GM23338 (cell line): Measurements from ENCODE around the gene PLEKHA8. TPM values are rescaled to one million over a fixed set of nuclear protein-coding genes. Genes with fewer than 3 reads are reported as not detected.
A peak's percentile ranks its signal among the peaks of the same experiment; 100 is the strongest.

ENCODE experiments used
- ATAC-seq: fragments of 200-7000 bp; cut with Tn5 transposase; 3 replicates; pipeline ENCODE4 v1.9.1; 2020
- DNase-seq: peaks from one replicate; pipeline ENCODE4 v3.0.0-alpha.2; 2015; ENCODE audit warnings: low spot score
- H2AFZ ChIP-seq: fragments of 200-600 bp; sonication (generic); 2 replicates; pipeline ENCODE4 v1.8.0; 2016; ENCODE audit warnings: antibody characterized with exemption, mild to moderate bottlenecking, moderate library complexity
- H3F3A ChIP-seq: fragments of 200-600 bp; sonication (generic); replicated peaks from 2 replicates; pipeline ENCODE4 v1.8.0; 2017; ENCODE audit warnings: antibody characterized with exemption, mixed run types, low read depth
- H3K27ac ChIP-seq: fragments of 200-600 bp; sonication (generic); 2 replicates; pipeline ENCODE4 v1.6.1; 2016; ENCODE audit warnings: low read depth
- H3K27me3 ChIP-seq: fragments of 200-600 bp; sonication (generic); 2 replicates; pipeline ENCODE4 v1.8.0; 2016; ENCODE audit warnings: mild to moderate bottlenecking, mixed run types, moderate library complexity; ENCODE audit not compliant: insufficient read depth
- H3K36me3 ChIP-seq: fragments of 200-600 bp; sonication (generic); 2 replicates; pipeline ENCODE4 v1.8.0; 2016; ENCODE audit warnings: mild to moderate bottlenecking; ENCODE audit not compliant: insufficient read depth
- H3K4me1 ChIP-seq: fragments of 200-600 bp; sonication (generic); 2 replicates; pipeline ENCODE4 v1.8.0; 2016; ENCODE audit warnings: mild to moderate bottlenecking, moderate library complexity; ENCODE audit not compliant: insufficient read depth
- H3K4me2 ChIP-seq: fragments of 200-600 bp; sonication (generic); 2 replicates; pipeline ENCODE4 v1.7.1; 2017; ENCODE audit warnings: mixed run types
- H3K4me3 ChIP-seq: fragments of 200-600 bp; sonication (generic); 2 replicates; pipeline ENCODE4 v1.6.1; 2016; ENCODE audit warnings: mixed run types
- H3K79me2 ChIP-seq: fragments of 200-600 bp; sonication (generic); replicated peaks from 2 replicates; pipeline ENCODE4 v1.8.0; 2017; ENCODE audit warnings: mild to moderate bottlenecking; ENCODE audit not compliant: insufficient read depth
- H3K9me2 ChIP-seq: fragments of 200-600 bp; sonication (generic); 2 replicates; pipeline ENCODE4 v1.8.0; 2017; ENCODE audit not compliant: insufficient read depth
- H4K20me1 ChIP-seq: fragments of 200-600 bp; sonication (generic); replicated peaks from 2 replicates; pipeline ENCODE4 v1.8.0; 2017; ENCODE audit warnings: mild to moderate bottlenecking; ENCODE audit not compliant: insufficient read depth
- H3K27ac Mint-ChIP-seq: 2 replicates; pipeline ENCODE4 v1.8.0; 2020; ENCODE audit warnings: inconsistent platforms, mild to moderate bottlenecking, moderate library complexity, mixed read lengths
- H3K27me3 Mint-ChIP-seq: 3 replicates; pipeline ENCODE4 v1.8.0; 2022; ENCODE audit warnings: low read depth, mild to moderate bottlenecking, moderate library complexity, mixed read lengths, inconsistent platforms; ENCODE audit not compliant: insufficient read depth, poor library complexity
- H3K36me3 Mint-ChIP-seq: 3 replicates; pipeline ENCODE4 v1.8.0; 2021; ENCODE audit warnings: low read depth, mild to moderate bottlenecking, inconsistent platforms, moderate library complexity, mixed read lengths
- H3K4me1 Mint-ChIP-seq: 3 replicates; pipeline ENCODE4 v1.8.0; 2020; ENCODE audit warnings: mild to moderate bottlenecking, inconsistent platforms, mixed read lengths
- H3K4me3 Mint-ChIP-seq: 3 replicates; pipeline ENCODE4 v1.8.0; 2021; ENCODE audit warnings: moderate library complexity, mild to moderate bottlenecking, inconsistent platforms, mixed read lengths
- H3K9me3 Mint-ChIP-seq: 3 replicates; pipeline ENCODE4 v1.8.0; 2020; ENCODE audit warnings: moderate library complexity, mild to moderate bottlenecking, inconsistent platforms, mixed read lengths
- CREB1 ChIP-seq: fragments of 250-450 bp; sonication (Bioruptor Pico); IDR thresholded peaks from 2 replicates; pipeline ENCODE4 v1.5.0; 2020; ENCODE audit warnings: low read depth, mild to moderate bottlenecking, moderate library complexity
- EZH2 ChIP-seq: fragments of 200-600 bp; sonication (generic); IDR thresholded peaks from one replicate; pipeline ENCODE4 v1.8.0; 2017; ENCODE audit warnings: antibody characterized with exemption, mild to moderate bottlenecking, low read depth; ENCODE audit not compliant: unreplicated experiment
- EZH2phosphoT487 ChIP-seq: fragments of 200-600 bp; sonication (generic); IDR thresholded peaks from one replicate; pipeline ENCODE4 v1.8.1; 2018; ENCODE audit warnings: antibody characterized with exemption; ENCODE audit not compliant: unreplicated experiment
- JUNB ChIP-seq: IDR thresholded peaks from one replicate; pipeline ENCODE4 v1.6.1; 2016; ENCODE audit warnings: antibody characterized with exemption; ENCODE audit not compliant: unreplicated experiment
- NANOG ChIP-seq: IDR thresholded peaks from 2 replicates; pipeline ENCODE4 v1.6.1; 2016; ENCODE audit warnings: antibody characterized with exemption, borderline replicate concordance
- POLR2AphosphoS5 ChIP-seq: IDR thresholded peaks from 2 replicates; pipeline ENCODE4 v1.6.1; 2016; ENCODE audit warnings: antibody characterized with exemption, low read depth
- STAT1 ChIP-seq: IDR thresholded peaks from one replicate; pipeline ENCODE4 v1.6.1; 2016; ENCODE audit warnings: antibody characterized with exemption; ENCODE audit not compliant: unreplicated experiment
- ZNF114 ChIP-seq: fragments of 250-450 bp; sonication (Bioruptor Pico); IDR thresholded peaks from 2 replicates; pipeline ENCODE4 v1.5.0; 2020; ENCODE audit warnings: mild to moderate bottlenecking, moderate library complexity
- polyA plus RNA-seq: library from polyadenylated mRNA; unstranded; fragments of >200 nt; fragmentation: Nextera tagmentation; extraction: Ambion mirVana; gene quantifications from 2 replicates; pipeline ENCODE4 v1.2.1, GENCODE V29; 2016
- total RNA-seq: library from RNA; depleted of rRNA; stranded (reverse); fragments of >200 nt; shearing (Covaris generic); gene quantifications from 2 replicates; pipeline ENCODE4 v1.2.3, GENCODE V29; 2014
- TF ChIP-seq, protein P1 (sequence below): IDR thresholded peaks from 2 replicates; pipeline ENCODE4 v1.6.1; 2016; ENCODE audit warnings: antibody characterized with exemption
- TF ChIP-seq, protein P2 (sequence below): IDR thresholded peaks from one replicate; pipeline ENCODE4 v1.6.1; 2018; ENCODE audit warnings: antibody characterized with exemption; ENCODE audit not compliant: unreplicated experiment
- TF ChIP-seq, protein P3 (sequence below), 2 experiments: fragments of 200-600 bp in 1 of 2; sonication (generic) in 1 of 2; conservative IDR thresholded peaks; 2 replicates each; pipeline versions ENCODE4 v1.5.1 to v1.6.1; 2016 to 2017; ENCODE audit warnings: antibody characterized with exemption in 2 of 2, low read depth in 2 of 2, mild to moderate bottlenecking in 2 of 2, moderate library complexity in 1 of 2

Gene PLEKHA8
- total and polyA plus RNA-seq, 2 experiments from 2014 or later: 11.6 to 44.9 TPM

DNA sequence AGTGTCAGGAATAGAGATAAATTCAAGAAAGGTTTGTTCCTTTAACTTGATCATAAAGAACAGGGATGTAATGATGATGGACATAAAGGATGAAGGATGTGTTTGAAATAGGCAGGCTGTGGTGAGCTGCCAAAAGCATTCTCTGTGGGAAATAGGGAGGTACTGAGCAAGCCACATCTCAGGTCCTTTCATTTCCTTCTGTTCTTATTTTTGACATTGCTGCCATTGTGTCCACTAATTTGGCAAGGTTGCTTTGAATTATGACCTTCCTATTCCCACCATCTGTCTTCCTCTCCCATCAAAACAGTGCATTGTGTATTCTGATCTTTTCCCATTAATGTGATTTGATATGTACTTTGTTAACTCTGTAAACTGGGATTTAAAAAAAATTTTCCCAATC lies 48.1 kb upstream of the PLEKHA8 start:
- H3K9me2 ChIP-seq: no peaks in the 10 kb centered on the region
- no peaks in the 10 kb centered on the region for H3K9me3 Mint-ChIP-seq
- no peaks in the 10 kb centered on the region for H3F3A ChIP-seq
- H4K20me1 ChIP-seq: peaks cover 49% of the 10 kb centered on the region
- TF ChIP-seq, protein P1, sequence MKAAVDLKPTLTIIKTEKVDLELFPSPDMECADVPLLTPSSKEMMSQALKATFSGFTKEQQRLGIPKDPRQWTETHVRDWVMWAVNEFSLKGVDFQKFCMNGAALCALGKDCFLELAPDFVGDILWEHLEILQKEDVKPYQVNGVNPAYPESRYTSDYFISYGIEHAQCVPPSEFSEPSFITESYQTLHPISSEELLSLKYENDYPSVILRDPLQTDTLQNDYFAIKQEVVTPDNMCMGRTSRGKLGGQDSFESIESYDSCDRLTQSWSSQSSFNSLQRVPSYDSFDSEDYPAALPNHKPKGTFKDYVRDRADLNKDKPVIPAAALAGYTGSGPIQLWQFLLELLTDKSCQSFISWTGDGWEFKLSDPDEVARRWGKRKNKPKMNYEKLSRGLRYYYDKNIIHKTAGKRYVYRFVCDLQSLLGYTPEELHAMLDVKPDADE: no peak
- TF ChIP-seq ZNF114 (CRISPR knock-in tag) (no peak), STAT1 (no peak), POLR2AphosphoS5 (no peak), JUNB (no peak)
- TF ChIP-seq, protein P2, sequence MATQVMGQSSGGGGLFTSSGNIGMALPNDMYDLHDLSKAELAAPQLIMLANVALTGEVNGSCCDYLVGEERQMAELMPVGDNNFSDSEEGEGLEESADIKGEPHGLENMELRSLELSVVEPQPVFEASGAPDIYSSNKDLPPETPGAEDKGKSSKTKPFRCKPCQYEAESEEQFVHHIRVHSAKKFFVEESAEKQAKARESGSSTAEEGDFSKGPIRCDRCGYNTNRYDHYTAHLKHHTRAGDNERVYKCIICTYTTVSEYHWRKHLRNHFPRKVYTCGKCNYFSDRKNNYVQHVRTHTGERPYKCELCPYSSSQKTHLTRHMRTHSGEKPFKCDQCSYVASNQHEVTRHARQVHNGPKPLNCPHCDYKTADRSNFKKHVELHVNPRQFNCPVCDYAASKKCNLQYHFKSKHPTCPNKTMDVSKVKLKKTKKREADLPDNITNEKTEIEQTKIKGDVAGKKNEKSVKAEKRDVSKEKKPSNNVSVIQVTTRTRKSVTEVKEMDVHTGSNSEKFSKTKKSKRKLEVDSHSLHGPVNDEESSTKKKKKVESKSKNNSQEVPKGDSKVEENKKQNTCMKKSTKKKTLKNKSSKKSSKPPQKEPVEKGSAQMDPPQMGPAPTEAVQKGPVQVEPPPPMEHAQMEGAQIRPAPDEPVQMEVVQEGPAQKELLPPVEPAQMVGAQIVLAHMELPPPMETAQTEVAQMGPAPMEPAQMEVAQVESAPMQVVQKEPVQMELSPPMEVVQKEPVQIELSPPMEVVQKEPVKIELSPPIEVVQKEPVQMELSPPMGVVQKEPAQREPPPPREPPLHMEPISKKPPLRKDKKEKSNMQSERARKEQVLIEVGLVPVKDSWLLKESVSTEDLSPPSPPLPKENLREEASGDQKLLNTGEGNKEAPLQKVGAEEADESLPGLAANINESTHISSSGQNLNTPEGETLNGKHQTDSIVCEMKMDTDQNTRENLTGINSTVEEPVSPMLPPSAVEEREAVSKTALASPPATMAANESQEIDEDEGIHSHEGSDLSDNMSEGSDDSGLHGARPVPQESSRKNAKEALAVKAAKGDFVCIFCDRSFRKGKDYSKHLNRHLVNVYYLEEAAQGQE: no peak
- peaks cover 89% of the 10 kb centered on the region for H3K79me2 ChIP-seq
- no peak overlapping the region for H3K4me3 Mint-ChIP-seq
- H3K27me3 Mint-ChIP-seq: no peaks in the 10 kb centered on the region
- H3K27ac ChIP-seq: no peak overlapping the region
- H3K36me3 ChIP-seq: no peaks in the 10 kb centered on the region
- no peaks in the 10 kb centered on the region for H3K27me3 ChIP-seq
- ATAC-seq: no peak
- 0 out of 2 replicates have a peak, but pooled peaks cover 5% of the 10 kb centered on the region for H3K4me1 ChIP-seq
- DNase-seq: no peak
- no peak overlapping the region for H3K4me2 ChIP-seq
- H3K4me1 Mint-ChIP-seq: 0 out of 3 replicates have a peak, but pooled peaks cover 4% of the 10 kb centered on the region
- no peaks in the 10 kb centered on the region for H3K36me3 Mint-ChIP-seq
- H3K27ac Mint-ChIP-seq: no peak overlapping the region
- H3K4me3 ChIP-seq: no peak overlapping the region
- H2AFZ ChIP-seq: no peak overlapping the region

DNA sequence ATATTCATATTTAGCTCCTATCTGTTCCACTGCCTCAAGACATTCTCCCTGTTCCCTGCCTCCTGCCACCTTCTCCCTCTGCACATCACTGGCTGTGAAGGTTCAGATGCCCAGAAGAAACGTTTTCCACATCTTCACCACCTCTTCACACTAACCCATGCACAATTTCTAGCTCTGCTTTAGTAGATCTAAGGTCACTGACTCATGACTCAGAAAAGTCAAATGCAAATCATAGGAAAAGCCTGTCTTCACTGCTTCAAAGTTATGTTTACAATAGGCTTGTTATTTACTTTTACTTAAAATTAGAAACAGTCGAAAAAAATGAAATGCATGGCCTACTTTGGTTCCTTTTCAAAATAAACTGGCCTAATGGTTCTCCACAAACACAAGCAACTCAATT lies 41.1 kb upstream of the PLEKHA8 start:
- H3K4me3 Mint-ChIP-seq: no peak overlapping the region
- Histone ChIP-seq H4K20me1 (peaks cover 15% of the 10 kb centered on the region), H2AFZ (no peak overlapping the region), H3K27me3 (peaks cover 17% of the 10 kb centered on the region), H3K36me3 (no peaks in the 10 kb centered on the region), H3F3A (0 out of 2 replicates have a peak, but pooled peaks cover 8% of the 10 kb centered on the region), H3K4me2 (peak overlapping the region; percentile 98), H3K27ac (no peak overlapping the region), H3K4me3 (no peak overlapping the region), H3K4me1 (peaks cover 17% of the 10 kb centered on the region), H3K79me2 (peaks cover 64% of the 10 kb centered on the region), H3K9me2 (no peaks in the 10 kb centered on the region)
- no peak overlapping the region for H3K27ac Mint-ChIP-seq
- peaks cover 18% of the 10 kb centered on the region for H3K4me1 Mint-ChIP-seq
- no peak for ATAC-seq
- H3K36me3 Mint-ChIP-seq: 0 out of 3 replicates have a peak, but pooled peaks cover 6% of the 10 kb centered on the region
- peaks cover 3% of the 10 kb centered on the region; the same call in 1 of the 3 replicates for H3K9me3 Mint-ChIP-seq
- no peak for DNase-seq
- H3K27me3 Mint-ChIP-seq: peaks cover 11% of the 10 kb centered on the region
- TF ChIP-seq JUNB (no peak), EZH2phosphoT487 (no peak), CREB1 (no peak), ZNF114 (CRISPR knock-in tag) (no peak), EZH2 (no peak), NANOG (no peak), STAT1 (no peak)
- TF ChIP-seq, protein P3, sequence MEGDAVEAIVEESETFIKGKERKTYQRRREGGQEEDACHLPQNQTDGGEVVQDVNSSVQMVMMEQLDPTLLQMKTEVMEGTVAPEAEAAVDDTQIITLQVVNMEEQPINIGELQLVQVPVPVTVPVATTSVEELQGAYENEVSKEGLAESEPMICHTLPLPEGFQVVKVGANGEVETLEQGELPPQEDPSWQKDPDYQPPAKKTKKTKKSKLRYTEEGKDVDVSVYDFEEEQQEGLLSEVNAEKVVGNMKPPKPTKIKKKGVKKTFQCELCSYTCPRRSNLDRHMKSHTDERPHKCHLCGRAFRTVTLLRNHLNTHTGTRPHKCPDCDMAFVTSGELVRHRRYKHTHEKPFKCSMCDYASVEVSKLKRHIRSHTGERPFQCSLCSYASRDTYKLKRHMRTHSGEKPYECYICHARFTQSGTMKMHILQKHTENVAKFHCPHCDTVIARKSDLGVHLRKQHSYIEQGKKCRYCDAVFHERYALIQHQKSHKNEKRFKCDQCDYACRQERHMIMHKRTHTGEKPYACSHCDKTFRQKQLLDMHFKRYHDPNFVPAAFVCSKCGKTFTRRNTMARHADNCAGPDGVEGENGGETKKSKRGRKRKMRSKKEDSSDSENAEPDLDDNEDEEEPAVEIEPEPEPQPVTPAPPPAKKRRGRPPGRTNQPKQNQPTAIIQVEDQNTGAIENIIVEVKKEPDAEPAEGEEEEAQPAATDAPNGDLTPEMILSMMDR (conservative IDR thresholded peaks at IDR 0.05; ENCODE audit: low read depth in 2 of 2): no peak
